H9 (cell line): ENCODE measurements around the gene KIAA1210. TPM values are rescaled to one million over a fixed set of nuclear protein-coding genes. Genes with fewer than 3 reads are reported as not detected.

Experiments
- DNase-seq: peaks from one replicate; pipeline ENCODE4 v3.0.0-alpha.2; 2017
- H2AFZ ChIP-seq: one replicate; pipeline ENCODE4 v1.6.1; 2013; ENCODE audit warnings: mild to moderate bottlenecking, low read length, control low read depth, moderate library complexity
- H2AK5ac ChIP-seq: 2 replicates; pipeline ENCODE4 v1.6.1; 2013; ENCODE audit warnings: low read length, control low read depth, mixed read lengths; ENCODE audit not compliant: insufficient read length
- H2BK120ac ChIP-seq: one replicate; pipeline ENCODE4 v1.6.1; 2013; ENCODE audit warnings: low read depth, mild to moderate bottlenecking, low read length, control low read depth, inconsistent platforms; ENCODE audit not compliant: poor library complexity, severe bottlenecking
- H2BK12ac ChIP-seq: 2 replicates; pipeline ENCODE4 v1.6.1; 2013; ENCODE audit warnings: low read length, control low read depth, mixed read lengths, low read depth; ENCODE audit not compliant: insufficient read length
- H2BK15ac ChIP-seq: 2 replicates; pipeline ENCODE4 v1.6.1; 2013; ENCODE audit warnings: low read depth, low read length, control low read depth
- H2BK20ac ChIP-seq: one replicate; pipeline ENCODE4 v1.6.1; 2013; ENCODE audit warnings: low read depth, mild to moderate bottlenecking, low read length, control low read depth, inconsistent platforms; ENCODE audit not compliant: poor library complexity, severe bottlenecking
- H2BK5ac ChIP-seq: 2 replicates; pipeline ENCODE4 v1.6.1; 2013; ENCODE audit warnings: low read length, control low read depth, mixed read lengths; ENCODE audit not compliant: insufficient read length
- H3K14ac ChIP-seq: 2 replicates; pipeline ENCODE4 v1.6.1; 2013; ENCODE audit warnings: low read length, control low read depth; ENCODE audit not compliant: insufficient read depth
- H3K18ac ChIP-seq: 2 replicates; pipeline ENCODE4 v1.6.1; 2013; ENCODE audit warnings: low read depth, mild to moderate bottlenecking, mixed read lengths, low read length, control low read depth; ENCODE audit not compliant: insufficient read length
- H3K23ac ChIP-seq: 2 replicates; pipeline ENCODE4 v1.6.1; 2013; ENCODE audit warnings: low read length, control low read depth, mixed read lengths, low read depth; ENCODE audit not compliant: insufficient read length
- H3K23me2 ChIP-seq: 2 replicates; pipeline ENCODE4 v1.6.1; 2013; ENCODE audit warnings: low read depth, mild to moderate bottlenecking, mixed read lengths, low read length, control low read depth; ENCODE audit not compliant: insufficient read length, poor library complexity, severe bottlenecking
- H3K27ac ChIP-seq: 2 replicates; pipeline ENCODE4 v1.5.1; 2013; ENCODE audit warnings: low read length, control low read depth, mixed read lengths, low read depth; ENCODE audit not compliant: insufficient read length
- H3K27me3 ChIP-seq: 2 replicates; pipeline ENCODE4 v1.6.1; 2013; ENCODE audit warnings: low read length, control low read depth, inconsistent platforms; ENCODE audit not compliant: insufficient read depth
- H3K4ac ChIP-seq: 2 replicates; pipeline ENCODE4 v1.6.1; 2013; ENCODE audit warnings: low read depth, mild to moderate bottlenecking, control low read depth, inconsistent platforms, low read length, moderate library complexity
- H3K4me1 ChIP-seq: 2 replicates; pipeline ENCODE4 v1.6.1; 2013; ENCODE audit warnings: low read length, control low read depth, inconsistent platforms; ENCODE audit not compliant: insufficient read depth
- H3K4me2 ChIP-seq: 2 replicates; pipeline ENCODE4 v1.6.1; 2013; ENCODE audit warnings: low read length, control low read depth, mixed read lengths; ENCODE audit not compliant: insufficient read length, insufficient read depth
- H3K56ac ChIP-seq: 2 replicates; pipeline ENCODE4 v1.6.1; 2013; ENCODE audit warnings: low read depth, mild to moderate bottlenecking, mixed read lengths, low read length, control low read depth; ENCODE audit not compliant: insufficient read length
- H3K79me1 ChIP-seq: 2 replicates; pipeline ENCODE4 v1.6.1; 2013; ENCODE audit warnings: low read depth, mild to moderate bottlenecking, moderate library complexity, low read length, control low read depth, inconsistent platforms; ENCODE audit not compliant: insufficient read depth, poor library complexity, severe bottlenecking
- H3K79me2 ChIP-seq: 2 replicates; pipeline ENCODE4 v1.6.1; 2013; ENCODE audit warnings: low read length, control low read depth, inconsistent platforms; ENCODE audit not compliant: insufficient read depth
- H3K9ac ChIP-seq: 2 replicates; pipeline ENCODE4 v1.6.1; 2013; ENCODE audit warnings: low read length, control low read depth, mixed read lengths; ENCODE audit not compliant: insufficient read length; ENCODE audit errors: extremely low read depth
- H3K9me3 ChIP-seq: one replicate; pipeline ENCODE4 v1.6.1; 2013; ENCODE audit warnings: low read depth, low read length, inconsistent platforms; ENCODE audit not compliant: control insufficient read depth
- H3T11ph ChIP-seq: one replicate; pipeline ENCODE4 v1.6.1; 2013; ENCODE audit warnings: mild to moderate bottlenecking, low read length, control low read depth, inconsistent platforms
- H4K20me1 ChIP-seq: one replicate; pipeline ENCODE4 v1.6.1; 2013; ENCODE audit not compliant: control insufficient read depth, insufficient read length, insufficient read depth
- H4K5ac ChIP-seq: 2 replicates; pipeline ENCODE4 v1.6.1; 2013; ENCODE audit warnings: low read depth, mild to moderate bottlenecking, mixed read lengths, low read length, control low read depth; ENCODE audit not compliant: insufficient read length
- H4K8ac ChIP-seq: replicated peaks from 2 replicates; pipeline ENCODE4 v1.6.1; 2013; ENCODE audit warnings: low read length, control low read depth, mixed read lengths, low read depth; ENCODE audit not compliant: insufficient read length
- H4K91ac ChIP-seq: 2 replicates; pipeline ENCODE4 v1.6.1; 2013; ENCODE audit warnings: low read depth, mild to moderate bottlenecking, moderate library complexity, mixed read lengths, low read length, control low read depth; ENCODE audit not compliant: insufficient read length
- H3K27ac Mint-ChIP-seq, 3 experiments: 2 replicates in 2 of 3; 3 replicates in 1 of 3; pipeline ENCODE4 v1.8.0; 2020 to 2021; ENCODE audit warnings: mixed read lengths in 3 of 3, mild to moderate bottlenecking in 1 of 3, moderate library complexity in 1 of 3
- H3K27me3 Mint-ChIP-seq: 2 replicates; pipeline ENCODE4 v1.8.0; 2021; ENCODE audit warnings: low read depth, mild to moderate bottlenecking, moderate library complexity, mixed read lengths
- H3K36me3 Mint-ChIP-seq, 3 experiments: 2 replicates in 2 of 3; 3 replicates in 1 of 3; pipeline ENCODE4 v1.8.0; 2020 to 2021; ENCODE audit warnings: low read depth in 3 of 3, mixed read lengths in 3 of 3; ENCODE audit not compliant: insufficient read depth in 1 of 3
- H3K4me1 Mint-ChIP-seq, 2 experiments: 2 replicates each; pipeline ENCODE4 v1.8.0; 2020; ENCODE audit warnings: mixed read lengths in 2 of 2
- H3K4me3 Mint-ChIP-seq, 2 experiments: 2 replicates in 1 of 2; 3 replicates in 1 of 2; pipeline ENCODE4 v1.8.0; 2020 to 2021; ENCODE audit warnings: mild to moderate bottlenecking in 2 of 2, mixed read lengths in 2 of 2, moderate library complexity in 1 of 2
- H3K9me3 Mint-ChIP-seq, 2 experiments: 2 replicates in 1 of 2; 3 replicates in 1 of 2; pipeline ENCODE4 v1.8.0; 2020; ENCODE audit warnings: mild to moderate bottlenecking in 2 of 2, mixed read lengths in 2 of 2, moderate library complexity in 1 of 2
- WGBS: extraction: QIAGEN DNeasy Blood & Tissue Kit; methylation state at CpG from one replicate; pipeline ENCODE4 v1.1.7; 2013; ENCODE audit warnings: missing lambda C conversion rate, low lambda C conversion rate, mixed read lengths; ENCODE audit not compliant: insufficient read length; ENCODE audit errors: extremely low coverage; 5-methylcytosine and 5-hydroxymethylcytosine counted together
- total RNA-seq: library from RNA; stranded (reverse); gene quantifications from 2 replicates; pipeline ENCODE4 v1.2.1, GENCODE V29; 2021
- TF ChIP-seq, protein P1 (sequence below): fragments of 200-600 bp; sonication (generic); conservative IDR thresholded peaks from 3 replicates; pipeline ENCODE4 v1.8.0; 2021; ENCODE audit warnings: antibody characterized with exemption, mild to moderate bottlenecking

KIAA1210 gene
- total RNA-seq, 1 experiment from 2014 or later, result not detected

DNA sequence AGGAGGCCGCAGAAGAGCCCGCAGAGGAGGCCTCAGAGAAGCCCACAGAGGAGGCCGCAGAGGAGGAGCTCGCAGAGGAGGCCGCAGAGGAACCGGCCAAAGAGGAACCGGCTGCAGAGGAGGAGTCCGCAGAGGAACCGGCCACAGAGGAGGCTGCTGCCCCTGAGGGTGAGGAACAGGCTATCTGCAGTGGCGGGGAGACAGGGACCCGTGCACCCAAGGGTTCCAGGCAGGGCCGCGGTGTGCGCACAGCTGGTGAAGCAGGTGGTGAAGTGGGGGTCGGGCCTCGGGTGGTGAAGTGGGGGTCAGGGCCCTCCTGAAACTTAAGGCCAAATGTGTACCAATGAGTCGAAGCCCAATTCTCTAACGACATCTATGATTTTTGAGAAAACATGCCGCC, 53.7 kb downstream of the KIAA1210 start:
- no peak overlapping the region for H2BK5ac ChIP-seq
- H3K27me3 Mint-ChIP-seq, result peaks cover 4% of the 10 kb centered on the region; the same call in 1 of the 2 replicates
- no peak overlapping the region for H2BK20ac ChIP-seq
- H3K27ac ChIP-seq, result no peak overlapping the region
- peaks cover 0 to 4% (median 0%) of the 10 kb centered on the region in 3 experiments; a peak in 1 of 7 replicates for H3K36me3 Mint-ChIP-seq
- no peak overlapping the region for H3K56ac ChIP-seq
- H3T11ph ChIP-seq, result no peak overlapping the region
- H4K91ac ChIP-seq, result no peak overlapping the region
- no peak overlapping the region for H2AFZ ChIP-seq
- no peak overlapping the region for H3K9ac ChIP-seq
- no peak for DNase-seq
- H3K79me1 ChIP-seq, result no peaks in the 10 kb centered on the region
- H3K27ac Mint-ChIP-seq, result no peak overlapping the region
- no peak overlapping the region for H2AK5ac ChIP-seq
- no CpG with 5 or more reads among the region's 19 CpGs for WGBS
- TF ChIP-seq, protein P1, sequence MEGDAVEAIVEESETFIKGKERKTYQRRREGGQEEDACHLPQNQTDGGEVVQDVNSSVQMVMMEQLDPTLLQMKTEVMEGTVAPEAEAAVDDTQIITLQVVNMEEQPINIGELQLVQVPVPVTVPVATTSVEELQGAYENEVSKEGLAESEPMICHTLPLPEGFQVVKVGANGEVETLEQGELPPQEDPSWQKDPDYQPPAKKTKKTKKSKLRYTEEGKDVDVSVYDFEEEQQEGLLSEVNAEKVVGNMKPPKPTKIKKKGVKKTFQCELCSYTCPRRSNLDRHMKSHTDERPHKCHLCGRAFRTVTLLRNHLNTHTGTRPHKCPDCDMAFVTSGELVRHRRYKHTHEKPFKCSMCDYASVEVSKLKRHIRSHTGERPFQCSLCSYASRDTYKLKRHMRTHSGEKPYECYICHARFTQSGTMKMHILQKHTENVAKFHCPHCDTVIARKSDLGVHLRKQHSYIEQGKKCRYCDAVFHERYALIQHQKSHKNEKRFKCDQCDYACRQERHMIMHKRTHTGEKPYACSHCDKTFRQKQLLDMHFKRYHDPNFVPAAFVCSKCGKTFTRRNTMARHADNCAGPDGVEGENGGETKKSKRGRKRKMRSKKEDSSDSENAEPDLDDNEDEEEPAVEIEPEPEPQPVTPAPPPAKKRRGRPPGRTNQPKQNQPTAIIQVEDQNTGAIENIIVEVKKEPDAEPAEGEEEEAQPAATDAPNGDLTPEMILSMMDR, result no peak
- H3K23me2 ChIP-seq, result no peaks in the 10 kb centered on the region
- H3K4me1 ChIP-seq, result no peaks in the 10 kb centered on the region
- H3K4ac ChIP-seq, result no peak overlapping the region
- peaks cover 43 to 49% of the 10 kb centered on the region in 2 experiments for H3K9me3 Mint-ChIP-seq
- no peaks in the 10 kb centered on the region for H3K79me2 ChIP-seq
- H3K23ac ChIP-seq, result no peak overlapping the region
- no peak overlapping the region for H2BK15ac ChIP-seq
- H3K27me3 ChIP-seq, result no peaks in the 10 kb centered on the region
- no peak overlapping the region for H4K5ac ChIP-seq
- no peak overlapping the region for H3K4me3 Mint-ChIP-seq
- no peak overlapping the region for H2BK120ac ChIP-seq
- no peak overlapping the region for H2BK12ac ChIP-seq
- H3K18ac ChIP-seq, result no peak overlapping the region
- H3K14ac ChIP-seq, result no peak overlapping the region
- no peak overlapping the region for H4K8ac ChIP-seq
- no peaks in the 10 kb centered on the region for H4K20me1 ChIP-seq
- H3K9me3 ChIP-seq, result peaks cover 30% of the 10 kb centered on the region
- no peak overlapping the region for H3K4me2 ChIP-seq
- no peaks in the 10 kb centered on the region for H3K4me1 Mint-ChIP-seq
